Activated naive CD8-positive, alpha-beta T cell (primary cell): ENCODE data around the gene LRRC4B.

Experiments used
- H3K27ac Mint-ChIP-seq: one replicate; pipeline ENCODE4 v1.8.0; 2021; ENCODE audit warnings: mixed read lengths
- H3K27me3 Mint-ChIP-seq: one replicate; pipeline ENCODE4 v1.8.0; 2021; ENCODE audit warnings: mixed read lengths
- H3K36me3 Mint-ChIP-seq: one replicate; pipeline ENCODE4 v1.8.0; 2021; ENCODE audit warnings: mixed read lengths
- H3K4me1 Mint-ChIP-seq: one replicate; pipeline ENCODE4 v1.8.0; 2021; ENCODE audit warnings: low read depth, mixed read lengths
- H3K4me3 Mint-ChIP-seq: one replicate; pipeline ENCODE4 v1.8.0; 2021; ENCODE audit warnings: mild to moderate bottlenecking, mixed read lengths
- H3K9me3 Mint-ChIP-seq: one replicate; pipeline ENCODE4 v1.8.0; 2021; ENCODE audit warnings: low read depth, mixed read lengths

Gene LRRC4B

DNA sequence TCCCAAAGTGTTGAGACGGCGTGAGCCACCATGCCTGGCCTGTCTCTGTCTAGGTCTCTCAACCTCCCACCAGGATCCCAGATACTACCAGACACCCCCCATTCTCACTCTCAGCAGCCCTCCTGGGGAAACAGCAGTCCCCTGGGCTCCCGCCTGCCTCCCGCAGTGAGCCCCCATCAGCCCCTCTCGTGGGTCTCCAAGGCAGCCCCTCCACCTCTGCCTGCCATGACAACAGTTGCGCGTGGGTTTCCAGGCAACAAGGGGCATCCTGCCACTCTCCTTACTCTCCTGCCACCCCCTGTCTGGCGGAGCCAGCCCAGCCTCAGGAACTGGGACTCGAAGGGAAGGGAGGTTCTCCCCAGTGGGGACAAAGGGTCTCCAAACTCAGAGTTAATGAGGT, 5.2 kb downstream of the LRRC4B start:
- Mint-ChIP-seq H3K36me3 (no peaks in the 10 kb centered on the region), H3K27me3 (peaks cover 25% of the 10 kb centered on the region), H3K27ac (no peak overlapping the region), H3K9me3 (no peaks in the 10 kb centered on the region), H3K4me3 (no peak overlapping the region), H3K4me1 (peaks cover 10% of the 10 kb centered on the region)

DNA sequence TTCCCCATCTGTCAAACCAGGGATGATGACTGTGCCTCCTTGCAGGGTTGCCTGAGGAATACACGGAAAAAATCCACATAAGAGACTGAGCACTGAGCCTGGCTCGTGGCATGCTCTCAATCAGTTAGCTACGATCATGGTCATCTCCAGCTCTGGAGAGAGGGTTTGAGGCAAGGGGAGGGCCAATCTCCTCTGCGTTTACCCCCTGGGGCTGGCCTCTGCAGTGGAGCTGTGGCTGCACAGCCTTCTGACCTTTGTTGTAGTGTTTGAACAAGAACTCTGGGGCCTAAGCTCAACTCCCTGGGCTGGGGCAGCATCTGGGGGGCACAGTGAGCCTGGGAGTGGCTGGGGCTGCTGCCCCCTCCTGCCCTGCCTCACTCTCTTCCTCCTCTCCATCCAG, 5.9 kb downstream of the LRRC4B start:
- Mint-ChIP-seq H3K9me3 (no peaks in the 10 kb centered on the region), H3K4me1 (peaks cover 10% of the 10 kb centered on the region), H3K27ac (no peak overlapping the region), H3K36me3 (no peaks in the 10 kb centered on the region), H3K4me3 (no peak overlapping the region), H3K27me3 (peaks cover 28% of the 10 kb centered on the region)

DNA sequence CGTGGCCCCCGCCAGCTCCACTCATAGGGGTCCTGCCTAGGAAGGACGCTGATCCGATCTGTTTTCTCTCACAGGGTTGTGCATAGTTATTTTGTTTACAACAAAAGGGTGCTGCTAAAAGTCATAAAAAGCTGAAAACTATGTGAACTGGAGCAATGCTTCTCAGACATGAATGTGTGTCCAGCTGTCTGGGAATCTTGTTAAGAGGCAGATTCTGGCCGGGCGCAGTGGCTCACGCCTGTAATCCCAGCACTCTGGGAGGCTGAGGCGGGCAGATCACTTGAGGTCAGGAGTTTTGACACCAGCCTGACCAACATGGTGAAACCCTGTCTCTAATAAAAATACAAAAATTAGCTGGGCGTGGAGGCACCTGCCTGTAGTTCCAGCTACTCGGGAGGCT, 8.6 kb downstream of the LRRC4B start:
- no peaks in the 10 kb centered on the region for H3K36me3 Mint-ChIP-seq
- no peaks in the 10 kb centered on the region for H3K9me3 Mint-ChIP-seq
- H3K27ac Mint-ChIP-seq: no peak overlapping the region
- peaks cover 32% of the 10 kb centered on the region for H3K27me3 Mint-ChIP-seq
- H3K4me3 Mint-ChIP-seq: no peak overlapping the region
- peaks cover 6% of the 10 kb centered on the region for H3K4me1 Mint-ChIP-seq

DNA sequence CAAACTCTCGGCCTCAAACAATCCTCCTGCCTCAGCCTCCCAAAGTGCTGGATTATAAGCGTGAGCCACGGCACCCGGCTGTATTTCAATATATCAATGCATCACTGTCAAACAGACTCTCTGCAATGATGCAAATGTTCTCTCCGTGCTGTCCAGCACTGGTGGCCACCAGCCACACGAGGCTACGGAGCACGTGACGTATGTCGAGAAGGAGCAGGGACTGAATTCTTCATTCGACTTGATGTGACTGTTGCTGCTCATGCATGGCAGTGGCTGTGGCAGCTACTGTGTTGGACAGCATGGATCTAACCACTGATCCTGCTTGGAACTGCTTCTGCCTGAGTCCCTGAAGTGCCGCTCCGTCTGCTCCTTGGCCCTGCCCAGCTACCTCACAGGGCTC, 9.8 kb downstream of the LRRC4B start:
- Mint-ChIP-seq H3K4me1 (peaks cover 6% of the 10 kb centered on the region), H3K9me3 (no peaks in the 10 kb centered on the region), H3K27me3 (peaks cover 28% of the 10 kb centered on the region), H3K4me3 (no peak overlapping the region), H3K27ac (no peak overlapping the region), H3K36me3 (no peaks in the 10 kb centered on the region)

DNA sequence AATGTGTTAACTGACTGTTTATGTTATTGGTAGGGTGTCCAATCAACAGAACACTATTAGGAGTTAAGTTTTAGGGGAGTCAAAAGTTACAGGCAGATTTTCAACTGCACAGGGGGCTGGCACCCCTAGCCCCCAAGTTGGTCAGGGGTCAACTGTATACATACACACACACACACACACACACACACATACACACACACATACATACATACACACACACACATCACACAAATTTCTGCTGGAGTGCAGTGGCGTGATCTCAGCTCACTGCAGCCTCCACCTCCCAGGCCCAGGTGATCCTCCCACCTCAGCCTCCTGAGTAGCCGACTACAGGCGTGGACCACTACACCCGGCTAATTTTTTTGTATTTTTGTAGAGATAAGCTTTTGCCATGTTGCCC, 10.2 kb downstream of the LRRC4B start:
- peaks cover 6% of the 10 kb centered on the region for H3K4me1 Mint-ChIP-seq
- H3K36me3 Mint-ChIP-seq: no peaks in the 10 kb centered on the region
- no peaks in the 10 kb centered on the region for H3K9me3 Mint-ChIP-seq
- H3K27me3 Mint-ChIP-seq: peaks cover 32% of the 10 kb centered on the region
- H3K27ac Mint-ChIP-seq: no peak overlapping the region
- no peak overlapping the region for H3K4me3 Mint-ChIP-seq

DNA sequence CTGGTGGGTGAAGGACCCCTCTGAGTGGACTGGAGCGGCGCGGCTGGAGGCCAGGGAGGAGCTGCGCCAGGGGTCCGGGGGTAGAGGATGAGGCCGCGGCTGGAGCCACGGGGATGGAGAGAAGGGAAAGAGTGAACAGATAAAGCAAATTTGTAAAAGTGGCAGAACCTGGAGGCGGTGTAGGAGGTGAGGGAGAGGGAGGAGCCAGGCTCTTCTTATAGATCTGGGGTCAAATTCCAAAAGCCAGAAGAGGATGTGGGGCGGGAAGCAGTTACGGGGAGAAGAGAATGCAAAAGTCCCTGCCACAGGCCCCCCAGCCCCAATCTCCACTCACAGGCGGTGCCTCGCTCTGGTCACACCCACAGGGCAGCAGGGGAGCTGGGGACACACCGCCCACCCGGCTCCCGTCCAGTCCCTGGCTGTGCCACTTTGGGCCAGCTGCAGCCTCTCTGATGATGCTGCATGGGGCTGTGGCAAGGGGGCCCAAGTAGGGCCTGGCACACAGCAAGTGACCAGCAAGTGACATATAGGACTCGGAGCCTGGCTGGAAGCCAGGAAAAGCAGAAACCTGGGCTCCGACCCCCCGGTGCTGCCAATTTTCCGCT, 11.1 kb downstream of the LRRC4B start:
- Mint-ChIP-seq H3K36me3 (no peaks in the 10 kb centered on the region), H3K27me3 (peaks cover 41% of the 10 kb centered on the region), H3K4me3 (no peak overlapping the region), H3K9me3 (no peaks in the 10 kb centered on the region), H3K27ac (no peak overlapping the region), H3K4me1 (peaks cover 12% of the 10 kb centered on the region)

DNA sequence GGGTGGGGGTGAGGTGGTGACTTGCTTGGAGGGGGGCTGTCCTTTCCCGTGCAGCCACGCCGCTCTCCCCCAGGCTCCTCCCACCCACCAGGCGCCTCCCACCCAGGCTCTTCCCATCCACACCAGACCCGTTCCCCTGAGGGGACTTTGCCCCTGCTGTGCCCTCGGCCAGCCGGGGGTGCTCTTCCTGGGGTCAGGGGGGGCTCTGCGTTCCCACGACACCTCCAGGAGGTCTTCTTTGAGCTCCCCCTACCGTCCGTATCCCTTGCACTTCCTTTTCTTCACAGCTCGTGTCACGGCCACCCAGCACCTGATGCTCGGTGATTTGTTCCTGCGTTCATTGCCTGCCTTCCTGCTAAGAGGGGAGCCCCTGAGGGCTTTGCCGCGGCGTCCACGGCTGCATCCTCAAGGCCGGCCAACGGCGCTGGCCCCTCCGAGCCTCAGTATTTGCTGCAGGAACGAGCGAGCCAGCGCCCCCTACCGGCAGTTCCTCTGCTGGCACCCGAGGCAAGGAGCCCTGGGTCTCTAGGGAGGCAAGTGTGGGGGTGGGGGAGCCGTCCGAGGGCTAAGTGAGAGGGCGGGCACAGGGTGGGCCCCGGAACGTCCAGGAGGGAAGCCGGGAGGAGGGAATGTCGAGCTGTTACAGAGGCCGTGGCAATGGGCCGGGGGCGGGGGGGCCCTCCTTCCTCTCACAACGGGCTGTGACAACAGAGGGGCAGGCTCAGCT, 11.8 kb downstream of the LRRC4B start:
- H3K9me3 Mint-ChIP-seq: no peaks in the 10 kb centered on the region
- peak overlapping the region; percentile 91 for H3K4me3 Mint-ChIP-seq
- peaks cover 14% of the 10 kb centered on the region for H3K4me1 Mint-ChIP-seq
- H3K27me3 Mint-ChIP-seq: peaks cover 44% of the 10 kb centered on the region
- no peaks in the 10 kb centered on the region for H3K36me3 Mint-ChIP-seq
- H3K27ac Mint-ChIP-seq: no peak overlapping the region

DNA sequence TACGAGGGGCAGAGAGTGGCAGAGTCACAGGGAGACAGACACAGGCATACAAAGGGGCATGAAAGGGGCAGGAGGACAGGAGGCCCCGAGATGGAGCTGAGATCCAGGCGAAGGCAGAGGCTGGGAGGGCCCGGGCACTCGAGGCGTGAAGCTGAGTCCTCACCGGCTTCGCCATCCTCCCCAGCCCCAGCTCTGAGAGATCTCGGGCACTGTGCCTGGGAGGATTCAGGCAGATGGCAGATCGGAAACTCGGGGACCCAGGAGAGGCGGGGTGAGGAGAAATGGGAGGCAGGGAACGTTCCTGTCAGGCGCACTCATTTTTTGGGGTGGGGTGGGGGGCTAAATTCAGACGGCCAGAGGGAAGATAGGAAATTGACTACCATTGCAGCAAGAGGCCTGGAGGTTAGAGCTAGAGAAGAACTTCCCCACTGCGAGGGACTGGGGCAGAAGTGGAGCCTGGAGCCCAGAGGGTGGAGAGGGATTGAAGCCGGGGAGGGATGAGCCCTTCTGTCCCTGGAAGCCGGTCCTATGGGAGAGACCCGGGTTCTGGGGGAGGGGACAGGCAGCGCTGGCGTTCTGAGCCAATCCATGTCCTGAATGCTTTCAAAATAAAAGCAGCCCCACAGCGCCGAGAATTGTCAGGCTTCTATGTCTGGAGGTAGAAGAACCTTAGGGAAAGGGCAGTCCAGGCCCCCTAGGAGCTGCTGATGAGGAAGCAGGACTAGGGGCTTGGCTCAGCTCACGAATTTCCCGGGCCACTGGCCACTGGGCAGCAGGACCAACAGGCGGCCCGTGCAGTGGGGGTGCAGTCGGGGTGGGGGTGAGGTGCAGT, 12.6 kb downstream of the LRRC4B start:
- Mint-ChIP-seq H3K27me3 (peaks cover 44% of the 10 kb centered on the region), H3K4me3 (peak overlapping the region; percentile 47), H3K36me3 (no peaks in the 10 kb centered on the region), H3K4me1 (peaks cover 14% of the 10 kb centered on the region), H3K9me3 (no peaks in the 10 kb centered on the region), H3K27ac (no peak overlapping the region)

DNA sequence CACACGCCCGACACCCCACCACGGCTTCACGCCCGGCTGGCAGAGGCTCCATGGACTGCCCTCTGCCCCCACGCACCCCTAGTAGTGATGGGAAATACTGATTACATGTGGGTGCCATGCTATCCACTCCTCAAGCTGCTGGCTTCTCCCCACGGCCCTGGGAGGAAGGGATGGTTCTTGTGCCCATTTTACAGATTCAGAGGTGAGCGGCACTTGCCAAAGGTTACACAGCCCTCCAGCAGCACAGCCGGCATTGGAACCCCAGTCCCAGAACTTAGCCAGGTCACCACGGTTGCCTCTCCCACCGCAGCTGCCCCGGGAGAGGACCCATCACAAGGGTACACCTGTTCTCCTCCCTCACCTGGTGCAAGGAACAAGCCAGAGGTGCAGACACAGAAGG, 13.2 kb downstream of the LRRC4B start:
- Mint-ChIP-seq H3K4me1 (peaks cover 14% of the 10 kb centered on the region), H3K27me3 (peaks cover 45% of the 10 kb centered on the region), H3K27ac (no peak overlapping the region), H3K36me3 (no peaks in the 10 kb centered on the region), H3K9me3 (no peaks in the 10 kb centered on the region), H3K4me3 (peak overlapping the region; percentile 47)

DNA sequence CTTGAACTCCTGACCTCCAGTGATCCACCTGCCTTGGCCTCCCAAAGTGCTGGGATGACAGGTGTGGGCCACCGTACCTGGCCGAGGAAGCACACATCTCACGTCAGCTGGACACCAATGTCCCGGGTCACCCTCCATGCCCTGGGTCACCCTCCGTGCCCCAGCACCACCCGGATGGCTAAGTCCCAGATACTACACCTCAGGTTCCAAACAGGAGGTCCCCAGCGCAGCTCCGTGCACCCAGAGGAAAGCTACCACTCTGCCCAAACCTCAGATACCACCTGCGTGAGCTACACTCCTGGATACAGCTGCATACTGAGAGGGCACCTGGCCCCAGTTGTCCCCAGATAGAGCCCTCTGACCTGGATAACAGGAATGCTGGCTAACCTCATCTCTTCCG, 14.0 kb downstream of the LRRC4B start:
- no peaks in the 10 kb centered on the region for H3K36me3 Mint-ChIP-seq
- H3K4me1 Mint-ChIP-seq: peaks cover 14% of the 10 kb centered on the region
- H3K27me3 Mint-ChIP-seq: peaks cover 45% of the 10 kb centered on the region
- H3K9me3 Mint-ChIP-seq: no peaks in the 10 kb centered on the region
- no peak overlapping the region for H3K27ac Mint-ChIP-seq
- no peak overlapping the region for H3K4me3 Mint-ChIP-seq

DNA sequence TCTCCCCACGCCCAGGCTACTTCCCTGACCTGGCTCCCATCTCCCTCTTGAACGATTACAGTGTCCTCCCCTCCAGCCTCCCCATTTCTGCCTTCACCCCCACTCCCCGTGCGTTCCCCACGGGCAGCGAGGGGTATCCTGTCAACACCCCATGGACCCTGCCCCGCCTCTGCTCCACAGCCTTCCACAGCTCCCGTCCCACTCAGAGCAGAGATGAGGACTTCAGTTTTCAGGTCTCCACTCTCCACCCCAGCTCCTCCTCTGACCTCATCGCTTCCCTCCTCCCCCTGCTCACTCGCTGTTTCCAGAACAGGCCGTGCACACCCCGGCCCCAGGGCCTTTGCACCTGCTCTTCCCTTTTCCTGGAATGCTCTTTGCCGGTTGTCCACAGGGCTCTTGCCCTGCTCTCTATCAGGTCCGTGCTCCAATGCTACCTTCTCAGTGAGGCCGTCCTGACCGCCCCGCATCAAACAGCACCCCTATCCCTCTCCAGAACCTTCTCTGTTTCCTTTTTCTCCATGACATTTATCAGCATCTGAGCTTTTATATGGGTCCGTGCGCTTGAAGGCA, 15.0 kb downstream of the LRRC4B start:
- Mint-ChIP-seq H3K9me3 (no peaks in the 10 kb centered on the region), H3K4me1 (peaks cover 14% of the 10 kb centered on the region), H3K27me3 (peaks cover 40% of the 10 kb centered on the region), H3K36me3 (no peaks in the 10 kb centered on the region), H3K27ac (no peak overlapping the region), H3K4me3 (no peak overlapping the region)

DNA sequence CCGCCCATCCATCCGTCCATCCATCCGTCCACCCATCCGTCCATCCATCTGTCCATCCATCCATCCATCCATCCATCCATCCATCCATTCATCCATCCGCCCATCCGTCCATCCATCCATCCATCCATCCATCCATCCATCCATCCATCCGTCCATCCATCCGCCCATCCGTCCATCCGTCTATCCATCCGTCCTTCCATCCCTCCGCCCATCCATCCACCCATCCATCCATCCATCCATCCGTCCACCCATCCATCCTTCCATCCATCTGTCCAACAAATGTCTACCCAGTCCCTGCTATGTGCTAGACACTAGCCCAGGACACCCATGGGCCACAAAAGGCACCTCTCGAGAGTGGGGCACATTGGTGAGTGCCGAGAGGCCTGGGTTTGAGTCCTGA, 15.7 kb downstream of the LRRC4B start:
- peaks cover 37% of the 10 kb centered on the region for H3K27me3 Mint-ChIP-seq
- no peak overlapping the region for H3K27ac Mint-ChIP-seq
- H3K4me1 Mint-ChIP-seq: peaks cover 14% of the 10 kb centered on the region
- no peaks in the 10 kb centered on the region for H3K9me3 Mint-ChIP-seq
- no peaks in the 10 kb centered on the region for H3K36me3 Mint-ChIP-seq
- H3K4me3 Mint-ChIP-seq: no peak overlapping the region

DNA sequence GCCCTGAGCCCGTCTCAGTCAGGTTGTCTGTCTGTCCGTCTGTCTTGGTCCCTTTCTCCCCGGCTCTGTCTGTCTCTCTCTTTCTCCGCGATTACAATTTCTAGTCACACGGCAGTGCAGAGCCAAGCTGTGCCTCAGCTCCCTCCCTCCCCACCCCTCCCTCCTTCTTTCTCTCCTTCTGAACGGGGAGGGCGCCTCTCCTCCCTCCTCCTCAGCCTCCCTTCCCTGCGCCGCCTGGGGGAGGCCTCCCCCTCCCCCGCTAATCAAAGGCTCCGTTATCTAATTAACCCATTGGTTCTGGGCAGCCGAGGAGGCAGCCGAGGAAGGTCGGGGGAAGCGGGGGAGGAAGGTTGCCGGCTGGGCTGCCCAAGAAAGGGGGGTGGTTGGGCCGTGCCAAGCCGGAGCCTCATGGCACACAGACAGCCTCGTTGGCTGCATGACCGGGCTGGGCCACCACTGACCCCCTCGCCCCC, 16.5 kb downstream of the LRRC4B start:
- no peaks in the 10 kb centered on the region for H3K9me3 Mint-ChIP-seq
- peak overlapping the region; percentile 20 for H3K4me3 Mint-ChIP-seq
- no peaks in the 10 kb centered on the region for H3K36me3 Mint-ChIP-seq
- H3K27ac Mint-ChIP-seq: no peak overlapping the region
- peaks cover 14% of the 10 kb centered on the region for H3K4me1 Mint-ChIP-seq
- H3K27me3 Mint-ChIP-seq: peaks cover 37% of the 10 kb centered on the region

DNA sequence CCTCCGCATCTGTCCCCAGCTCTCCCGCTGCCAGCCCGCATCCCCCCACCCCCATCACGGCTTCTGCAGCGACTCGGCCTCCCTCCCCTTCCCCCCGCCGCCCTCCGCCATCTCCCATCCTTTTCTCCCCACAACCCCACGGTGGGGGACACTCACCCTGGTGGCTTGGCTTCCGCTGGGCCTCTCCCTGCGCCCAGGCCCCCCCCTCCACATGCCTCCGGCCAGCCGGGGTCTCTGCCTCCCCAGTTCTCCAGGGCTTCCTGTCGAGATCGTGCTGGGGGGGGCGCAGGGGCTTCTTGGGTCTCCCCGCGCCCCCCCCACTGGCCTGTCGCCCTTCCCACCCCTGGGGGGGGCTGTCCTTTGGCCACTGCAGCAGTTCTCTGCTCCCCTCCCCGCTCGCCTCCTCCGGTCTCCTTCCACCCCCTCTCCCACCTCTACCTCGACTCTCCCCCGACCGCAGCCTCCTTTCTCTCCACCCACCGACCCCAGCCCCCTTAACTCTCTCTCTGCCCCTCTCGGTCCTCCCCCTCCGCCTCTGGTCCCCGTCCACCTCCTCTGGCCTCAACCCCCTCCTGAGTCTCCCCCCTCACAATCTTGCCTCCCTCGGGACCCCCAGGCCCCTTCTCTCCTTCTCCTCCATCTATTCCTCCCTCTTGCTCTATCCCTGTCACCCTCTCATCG, 17.1 kb downstream of the LRRC4B start:
- Mint-ChIP-seq H3K36me3 (no peaks in the 10 kb centered on the region), H3K27ac (no peak overlapping the region), H3K4me1 (peaks cover 10% of the 10 kb centered on the region), H3K4me3 (peak overlapping the region; percentile 20), H3K27me3 (peaks cover 34% of the 10 kb centered on the region), H3K9me3 (no peaks in the 10 kb centered on the region)
